Loucy (cell line): ENCODE measurements around the gene SH3PXD2A.

Experiments
- CTCF ChIP-seq: fragments of 200-600 bp; sonication (generic); conservative IDR thresholded peaks from 2 replicates; pipeline ENCODE4 v1.5.1; 2014; ENCODE audit warnings: mild to moderate bottlenecking, antibody characterized with exemption, low read length
- EZH2phosphoT487 ChIP-seq: fragments of 200-600 bp; IDR thresholded peaks from 2 replicates; pipeline ENCODE4 v1.6.1; 2018; ENCODE audit warnings: antibody characterized with exemption, mild to moderate bottlenecking, moderate library complexity, borderline replicate concordance

DNA sequence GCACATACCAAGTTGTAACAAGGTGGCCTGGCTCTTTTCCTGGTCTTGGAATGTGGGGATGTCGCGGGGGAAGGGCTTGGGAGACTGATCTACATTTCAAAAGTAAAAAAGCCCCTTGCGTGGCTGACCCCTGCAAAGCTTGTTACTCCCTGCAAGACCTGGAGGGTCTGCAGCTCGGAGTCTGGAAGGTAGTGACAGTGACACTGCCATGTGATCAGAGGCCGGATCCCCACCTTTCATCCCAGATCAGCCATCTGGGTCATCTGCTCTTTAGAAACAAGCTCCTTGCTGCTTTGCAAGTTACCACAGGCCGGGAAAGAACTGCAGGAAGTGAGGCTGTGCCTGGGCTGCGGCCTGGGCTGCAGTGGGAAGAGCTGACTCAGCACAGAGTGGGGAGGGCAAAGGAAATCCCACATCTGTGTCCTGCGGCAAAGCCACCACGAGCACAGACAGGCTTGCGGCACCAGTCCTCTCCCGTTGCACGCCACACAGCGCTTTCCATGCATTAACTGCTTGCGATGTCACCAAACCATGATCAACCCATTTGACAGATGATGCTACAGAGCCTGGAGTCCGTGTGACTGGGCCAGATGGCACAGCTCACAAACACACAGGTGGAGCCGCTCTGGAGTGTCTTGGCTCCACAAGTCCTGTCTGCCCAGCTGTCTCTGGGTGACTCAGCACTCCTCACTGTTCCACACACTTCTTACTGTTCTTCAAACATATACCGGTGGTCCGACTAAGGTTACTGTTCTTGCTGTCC, 97.7 kb downstream of the SH3PXD2A start:
- TF ChIP-seq CTCF = no peak
- TF ChIP-seq EZH2phosphoT487 = no peak
